ENCODE results near the gene DENND4B.
"Not testable (repeated sequence)": the region's sequence is repeated elsewhere in the genome, so short reads cannot be mapped to it uniquely, and the experiment has no call there.

DENND4B gene

GRCh38 chr1:153928245-153928644 is 18.3 kb downstream of the DENND4B start:
- no peak for DNase-seq

- no peak for DNase-seq
Observed at GRCh38 chr1:153926405-153926804, 20.1 kb downstream of the DENND4B start.

DNA sequence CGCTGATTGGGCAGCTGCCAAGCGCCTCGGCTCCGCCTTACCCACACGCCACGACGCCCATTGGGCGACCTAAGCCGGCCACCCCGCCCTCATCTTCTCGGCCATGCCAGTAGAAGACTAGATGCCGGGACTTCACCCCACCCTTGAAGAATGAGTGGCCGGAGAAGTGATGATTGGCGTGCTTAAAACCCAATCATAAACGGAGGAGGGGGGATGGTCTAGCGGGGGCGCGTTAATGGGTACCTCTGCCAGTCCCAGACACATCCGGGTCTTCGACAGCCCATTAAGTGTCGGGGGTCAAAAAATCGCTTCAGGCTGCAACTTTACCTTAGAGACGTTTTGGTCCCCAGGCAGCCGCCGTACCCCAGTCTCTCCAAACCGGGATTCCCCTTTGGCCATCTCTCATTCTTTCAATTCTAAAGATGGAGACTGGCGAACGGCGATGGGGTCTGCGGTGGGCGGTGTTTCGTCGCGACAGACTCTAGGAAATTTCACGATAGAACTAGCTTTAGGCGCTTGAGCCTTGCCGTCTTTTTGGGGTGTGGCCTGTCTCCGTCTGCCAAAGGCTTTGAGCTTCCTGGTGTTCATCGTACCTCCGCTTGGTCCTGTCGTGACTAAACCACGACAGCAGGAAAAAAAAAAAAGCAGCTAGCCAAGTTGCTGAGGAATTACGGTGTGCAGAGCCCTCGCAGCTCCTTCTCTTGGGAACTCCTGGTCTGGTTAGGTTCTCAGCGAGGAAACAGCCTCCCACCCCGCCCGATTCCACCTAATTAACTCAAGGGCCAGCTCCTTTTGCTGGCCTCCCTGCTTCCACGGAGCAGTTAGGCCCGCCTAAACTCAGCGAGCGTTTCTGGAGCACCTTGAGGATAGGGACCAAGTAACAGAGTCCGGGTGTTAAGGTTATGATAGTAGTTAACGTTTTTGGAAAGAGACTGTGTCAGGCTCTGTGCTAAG is 23.3 kb downstream of the DENND4B start, which contains the start of gene GATAD2B:
Gene GATAD2B (minus strand): TSS at position 1 of the 954 bp plus-strand sequence. CDS start 94,625 bp downstream, outside the sequence.
- peak; percentile 100 for DNase-seq

DNA sequence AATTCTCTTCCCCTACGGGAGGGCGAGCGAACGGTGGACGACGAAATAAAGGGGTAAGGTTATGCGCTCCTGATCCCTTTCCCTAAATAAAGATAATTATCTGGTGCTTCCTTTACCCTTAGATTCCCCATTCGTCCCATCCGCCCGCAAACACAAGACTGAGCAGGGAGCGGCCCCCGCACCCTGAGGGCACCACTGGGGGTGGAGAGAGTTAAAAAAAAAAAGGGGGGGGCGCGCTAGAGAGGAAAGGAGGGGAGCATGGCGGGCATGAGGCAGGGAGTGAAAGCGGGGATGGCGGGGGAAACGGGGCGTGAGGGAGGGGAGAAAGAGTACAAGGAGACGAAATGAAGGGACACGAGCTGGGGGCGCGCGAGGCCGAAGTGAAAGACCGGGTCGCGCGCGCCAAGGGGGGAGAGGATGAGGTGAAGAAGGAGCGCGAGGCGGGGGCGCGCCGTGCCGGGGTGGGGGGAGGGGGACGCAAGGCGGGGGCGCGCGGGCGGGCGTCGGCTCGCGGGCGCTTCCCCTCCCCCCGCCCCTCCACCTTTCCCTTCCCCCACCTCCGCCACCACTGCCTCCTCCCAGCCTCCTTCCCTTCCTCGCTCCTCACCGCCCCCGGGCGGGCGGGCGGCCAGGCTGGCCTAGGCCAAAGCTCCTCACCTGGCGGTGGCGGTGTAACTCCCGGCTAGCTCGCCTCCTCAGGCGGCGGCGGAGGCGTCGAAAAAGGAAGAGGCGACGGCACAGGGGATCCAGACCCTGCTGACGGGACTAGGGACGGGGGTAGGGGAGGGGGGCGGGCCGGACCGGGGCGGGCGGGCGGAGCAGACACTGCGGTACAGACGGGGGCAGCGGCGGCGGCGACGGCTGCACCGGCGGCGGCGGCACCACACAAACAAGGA is 24.2 kb downstream of the DENND4B start:
- peak; percentile 82 to 89 (median 85) for DNase-seq

DNA sequence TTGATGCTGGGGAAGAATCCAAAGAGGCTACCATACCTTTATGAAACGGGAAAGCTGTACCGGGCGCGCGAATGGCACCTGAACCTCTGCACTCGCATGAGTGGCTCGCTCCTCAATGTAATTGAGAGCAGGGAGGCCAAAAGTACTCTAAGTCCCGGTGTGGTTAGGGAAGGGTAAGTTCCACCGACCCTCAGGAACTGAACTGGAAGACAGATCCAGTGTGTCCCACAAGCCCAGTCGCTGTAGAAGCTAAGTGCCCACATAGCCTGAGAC is 24.8 kb downstream of the DENND4B start:
- peak in 1 of 3 experiments; percentile 19 for DNase-seq

- peak in 1 of 3 experiments; percentile 29 for DNase-seq
Observed at GRCh38 chr1:153921080-153921802, 25.3 kb downstream of the DENND4B start.

GRCh38 chr1:153919876-153920852 is 26.4 kb downstream of the DENND4B start:
- DNase-seq, result no peak

DNA sequence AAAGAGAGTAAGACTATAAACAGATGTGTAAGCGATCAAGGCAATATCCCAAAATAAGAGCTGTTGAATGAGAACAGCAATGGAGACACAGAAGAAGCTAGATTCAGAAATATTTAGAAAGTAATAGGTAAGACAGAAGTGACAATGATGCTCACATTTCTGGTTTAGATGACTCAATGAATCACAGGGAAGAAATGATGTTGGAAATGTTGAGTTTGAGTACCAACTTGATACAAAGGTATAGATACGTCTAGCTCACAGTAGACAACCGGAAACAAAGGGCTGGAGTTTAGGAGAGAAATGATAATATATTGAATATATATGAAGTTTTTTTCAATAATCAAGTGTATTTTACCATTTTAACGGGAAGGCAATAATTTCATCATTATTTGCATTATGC is 30.2 kb downstream of the DENND4B start:
- no peak for DNase-seq

GRCh38 chr1:153912349-153912748 is 34.2 kb downstream of the DENND4B start:
- DNase-seq, result no peak

DNA sequence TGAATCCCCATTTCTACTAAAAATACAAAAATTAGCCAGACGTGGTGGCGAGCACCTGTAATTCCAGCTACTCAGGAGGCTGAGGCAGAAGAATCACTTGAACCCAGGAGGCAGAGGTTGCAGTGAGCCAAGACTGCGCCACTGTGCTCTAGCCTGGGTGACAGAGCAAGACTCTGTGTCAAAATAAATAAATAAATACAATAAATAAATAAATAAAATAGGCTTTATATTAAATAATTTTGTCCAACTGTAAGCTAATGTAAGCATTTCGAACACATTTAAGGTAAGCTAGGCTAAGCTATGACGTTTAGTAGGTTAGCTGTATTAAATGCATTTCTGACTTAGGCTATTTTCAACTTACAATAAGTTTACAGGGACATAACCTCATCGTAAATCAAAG is 36.0 kb downstream of the DENND4B start:
- DNase-seq, result not testable (repeated sequence)

GRCh38 chr1:153908071-153908470 is 38.4 kb downstream of the DENND4B start:
- DNase-seq, result no peak

DNA sequence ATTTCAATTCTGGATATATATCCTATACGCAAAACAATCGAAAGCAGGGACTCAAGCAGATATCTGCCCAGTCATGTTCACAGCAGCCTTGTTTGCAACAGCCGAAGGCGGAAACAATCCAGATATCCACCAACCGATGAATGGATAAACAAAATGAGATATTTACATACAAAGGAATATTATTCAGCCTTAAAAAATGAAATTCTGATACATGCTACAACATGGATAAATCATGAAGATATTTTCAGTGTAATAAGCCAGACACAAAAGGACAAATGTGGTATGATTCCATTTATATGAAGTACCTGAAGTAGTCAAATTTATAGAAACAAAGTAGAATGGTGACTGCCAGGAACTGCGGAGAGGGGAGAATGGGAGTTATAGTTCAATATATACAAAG is 39.4 kb downstream of the DENND4B start:
- DNase-seq, result no peak

GRCh38 chr1:153906396-153906795 is 40.1 kb downstream of the DENND4B start:
- no peak for DNase-seq

- not testable (repeated sequence) for DNase-seq
Observed at GRCh38 chr1:153905908-153906307, 40.6 kb downstream of the DENND4B start.

GRCh38 chr1:153903841-153904455 is 42.6 kb downstream of the DENND4B start:
- DNase-seq, result no peak

- no peak for DNase-seq
Observed at GRCh38 chr1:153899509-153899908, 47.0 kb downstream of the DENND4B start.

DNA sequence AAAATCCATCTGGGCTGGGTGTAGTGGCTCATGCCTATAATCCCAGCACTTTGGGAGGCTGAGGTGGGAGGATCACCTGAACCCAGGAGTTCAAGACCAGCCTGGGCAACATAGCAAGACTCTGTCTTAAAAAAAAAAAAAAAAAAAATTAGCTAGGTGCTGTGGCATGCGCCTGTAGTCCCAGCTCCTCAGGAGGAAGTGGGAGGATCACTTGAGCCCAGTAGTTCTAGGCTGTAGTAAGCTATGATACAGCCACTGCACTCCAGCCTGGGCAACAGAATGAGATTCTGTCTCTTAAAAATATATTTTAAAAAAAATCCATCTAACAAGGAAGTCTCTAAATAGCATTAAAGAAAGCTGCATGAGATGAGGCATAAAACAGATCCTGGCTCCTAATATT is 50.7 kb downstream of the DENND4B start:
- not testable (repeated sequence) for DNase-seq

DNA sequence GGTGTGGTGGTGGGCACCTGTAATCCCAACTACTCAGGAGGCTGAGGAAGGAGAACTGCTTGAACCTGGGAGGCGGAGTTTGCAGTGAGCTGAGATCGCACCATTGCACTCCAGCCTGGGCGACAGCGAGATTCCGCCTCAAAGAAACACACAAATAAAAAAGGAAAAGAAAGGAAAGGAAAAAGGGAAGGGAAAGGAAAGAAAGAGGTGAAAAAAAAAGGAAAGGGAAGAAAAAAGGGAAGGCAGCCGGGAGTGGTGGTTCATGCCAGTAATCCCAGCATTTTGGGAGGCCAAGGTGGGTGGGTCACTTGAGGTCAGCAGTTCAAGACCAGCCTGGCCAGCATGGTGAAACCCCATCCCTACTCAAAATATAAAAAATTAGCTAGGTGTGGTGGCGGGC is 55.5 kb downstream of the DENND4B start:
- DNase-seq, result not testable (repeated sequence)

- no peak for DNase-seq
Observed at GRCh38 chr1:153888533-153888932, 58.0 kb downstream of the DENND4B start.

DNA sequence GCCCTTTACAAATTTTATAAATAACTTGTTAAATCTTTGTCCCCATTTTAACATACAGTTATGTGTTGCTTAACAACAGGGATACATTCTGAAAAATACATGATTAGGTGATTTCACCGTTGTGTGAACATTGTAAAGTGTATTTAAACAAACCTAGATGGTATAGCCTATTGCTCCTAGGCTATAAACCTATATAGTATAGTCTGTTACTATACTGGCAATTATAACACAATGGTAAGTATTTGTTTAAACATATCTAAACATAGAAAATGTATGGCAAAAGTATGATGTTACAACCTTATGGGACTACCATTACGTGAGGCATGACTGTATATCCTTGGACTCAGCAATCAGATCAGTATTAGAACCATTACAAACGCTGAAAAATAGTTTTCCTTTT is 60.4 kb downstream of the DENND4B start:
- peak in 1 of 3 experiments; percentile 22 for DNase-seq

GRCh38 chr1:153883223-153883622 is 63.3 kb downstream of the DENND4B start:
- DNase-seq, result no peak

All from NCI-H1417 (cell line).